MM.1S (cell line): ENCODE results near the gene PGM1.

Experiments used
- CTCF ChIP-seq: fragments of 300-600 bp; sonication (generic); IDR thresholded peaks from 2 replicates; pipeline ENCODE4 v1.5.1; 2016; ENCODE audit warnings: antibody characterized with exemption, low read length, mixed read lengths
- EZH2phosphoT487 ChIP-seq: fragments of 300-600 bp; sonication (generic); IDR thresholded peaks from 2 replicates; pipeline ENCODE4 v1.6.1; 2018; ENCODE audit warnings: antibody characterized with exemption, low read length

GRCh38 chr1:63619558-63619957 is 26.3 kb downstream of the PGM1 start:
- TF ChIP-seq CTCF (no peak), EZH2phosphoT487 (no peak)
